Fibroblast of lung (primary cell): ENCODE results near the gene HSF4. TPM values are rescaled to one million over a fixed set of nuclear protein-coding genes. Genes with fewer than 3 reads are reported as not detected.

Experiments
- DNase-seq, 2 donors: peaks; one replicate each; pipeline versions ENCODE4 v3.0.0 to v3.0.0-alpha.2; 2010; ENCODE audit warnings: low read depth in 2 of 2
- H2AFZ ChIP-seq: 2 replicates; pipeline ENCODE4 v1.5.1; 2012; ENCODE audit warnings: low read length, control low read depth, inconsistent platforms
- H3K27ac ChIP-seq: 2 replicates; pipeline ENCODE4 v1.5.1; 2011; ENCODE audit warnings: low read length, control low read depth; ENCODE audit not compliant: insufficient read depth
- H3K27me3 ChIP-seq: 2 replicates; pipeline ENCODE4 v1.5.1; 2011; ENCODE audit warnings: mild to moderate bottlenecking, low read length; ENCODE audit not compliant: control insufficient read depth, insufficient read depth
- H3K36me3 ChIP-seq: 2 replicates; pipeline ENCODE4 v1.5.1; 2011; ENCODE audit warnings: low read length; ENCODE audit not compliant: control insufficient read depth, insufficient read depth
- H3K4me1 ChIP-seq: 2 replicates; pipeline ENCODE4 v1.5.1; 2011; ENCODE audit warnings: low read length; ENCODE audit not compliant: control insufficient read depth, insufficient read depth; ENCODE audit errors: extremely low read depth
- H3K4me2 ChIP-seq: 2 replicates; pipeline ENCODE4 v1.5.1; 2011; ENCODE audit warnings: low read length, control low read depth; ENCODE audit not compliant: insufficient read depth; ENCODE audit errors: extremely low read depth
- H3K4me3 ChIP-seq, 4 experiments: fragments of 200-600 bp in 1 of 4; sonication (generic) in 1 of 4; replicated peaks in 1 of 4; 2 replicates each; pipeline ENCODE4 v1.5.1; 2011 to 2016; ENCODE audit warnings: low read length in 4 of 4, low read depth in 3 of 4, mild to moderate bottlenecking in 3 of 4, control low read depth in 2 of 4, inconsistent platforms in 1 of 4, mixed read lengths in 1 of 4; ENCODE audit not compliant: insufficient read depth in 1 of 4; ENCODE audit errors: control extremely low read depth in 1 of 4
- H3K79me2 ChIP-seq: 2 replicates; pipeline ENCODE4 v1.5.1; 2012; ENCODE audit warnings: mild to moderate bottlenecking, low read length, inconsistent platforms; ENCODE audit not compliant: control insufficient read depth, insufficient read depth
- H3K9ac ChIP-seq: 2 replicates; pipeline ENCODE4 v1.5.1; 2011; ENCODE audit warnings: mild to moderate bottlenecking, low read length, control low read depth; ENCODE audit not compliant: insufficient read depth
- H3K9me3 ChIP-seq: 2 replicates; pipeline ENCODE4 v1.5.1; 2012; ENCODE audit warnings: low read depth, low read length; ENCODE audit not compliant: control insufficient read depth, insufficient read depth
- H4K20me1 ChIP-seq: 2 replicates; pipeline ENCODE4 v1.5.1; 2011; ENCODE audit warnings: low read length; ENCODE audit not compliant: control insufficient read depth, insufficient read depth; ENCODE audit errors: extremely low read depth
- CTCF ChIP-seq, 2 donors: IDR thresholded peaks in 1 of 2; conservative IDR thresholded peaks in 1 of 2; 1 replicate in 1 of 2; 2 replicates in 1 of 2; pipeline ENCODE4 v1.5.1; 2011 to 2012; ENCODE audit warnings: low read length in 2 of 2, control low read depth in 1 of 2, inconsistent platforms in 1 of 2, low read depth in 1 of 2, mild to moderate bottlenecking in 1 of 2
- EZH2 ChIP-seq: IDR thresholded peaks from 2 replicates; pipeline ENCODE4 v1.5.1; 2012; ENCODE audit warnings: low read length, control low read depth, mild to moderate bottlenecking; ENCODE audit errors: missing control alignments
- polyA plus RNA-seq, 2 donors: library from polyadenylated mRNA; depleted of rRNA in 1 of 2; stranded (reverse) in 1 of 2; unstranded in 1 of 2; fragments of >200 nt; gene quantifications; 2 replicates each; pipeline ENCODE4 v1.2.1, GENCODE V29; 2011 to 2012; ENCODE audit warnings: missing spikeins in 1 of 2
- total RNA-seq: library from RNA; depleted of rRNA; stranded (reverse); fragments of >200 nt; gene quantifications from 2 replicates; pipeline ENCODE4 v1.2.1, GENCODE V29; 2014

Gene HSF4
- total and polyA plus RNA-seq, 2 donors (not counting 1 experiment from before 2014, with no cell fraction given): 6.4 to 25.8 TPM

GRCh38 chr16:67137605-67138004 is 26.9 kb upstream of the HSF4 start:
- Histone ChIP-seq H3K4me2 (no peak overlapping the region), H3K27ac (no peak overlapping the region), H3K79me2 (no peaks in the 10 kb centered on the region), H3K4me3 (no peak overlapping the region), H4K20me1 (no peaks in the 10 kb centered on the region), H3K27me3 (no peaks in the 10 kb centered on the region), H3K36me3 (peaks cover 18% of the 10 kb centered on the region), H3K4me1 (no peaks in the 10 kb centered on the region), H3K9ac (no peak overlapping the region), H2AFZ (no peak overlapping the region), H3K9me3 (no peaks in the 10 kb centered on the region)
- DNase-seq: peak in 1 of 2 donors; percentile 45
- TF ChIP-seq EZH2 (no peak), CTCF (conservative IDR thresholded peaks at IDR 0.05 in 1 of 2, IDR thresholded peaks at IDR 0.05 in 1 of 2; ENCODE audit: low read depth in 1 of 2, low read length in 2 of 2) (no peak)

- TF ChIP-seq EZH2 (no peak), CTCF (conservative IDR thresholded peaks at IDR 0.05 in 1 of 2, IDR thresholded peaks at IDR 0.05 in 1 of 2; ENCODE audit: low read depth in 1 of 2, low read length in 2 of 2) (no peak)
- H3K4me1 ChIP-seq: no peaks in the 10 kb centered on the region
Observed at GRCh38 chr16:67141391-67141790, 23.2 kb upstream of the HSF4 start.

GRCh38 chr16:67142342-67142741 is 22.2 kb upstream of the HSF4 start:
- Histone ChIP-seq H3K4me2 (no peak overlapping the region), H3K79me2 (no peaks in the 10 kb centered on the region), H3K27ac (no peak overlapping the region), H2AFZ (no peak overlapping the region), H3K4me1 (no peaks in the 10 kb centered on the region), H3K9me3 (no peaks in the 10 kb centered on the region), H3K4me3 (no peak overlapping the region), H3K9ac (no peak overlapping the region), H3K27me3 (no peaks in the 10 kb centered on the region), H4K20me1 (no peaks in the 10 kb centered on the region), H3K36me3 (peaks cover 26% of the 10 kb centered on the region)
- no peak for DNase-seq
- TF ChIP-seq EZH2 (no peak), CTCF (conservative IDR thresholded peaks at IDR 0.05 in 1 of 2, IDR thresholded peaks at IDR 0.05 in 1 of 2; ENCODE audit: low read depth in 1 of 2, low read length in 2 of 2) (no peak)

More at GRCh38 chr16:67141391-67141790, 23.2 kb upstream of the HSF4 start:
- H4K20me1 ChIP-seq: no peaks in the 10 kb centered on the region
- H2AFZ ChIP-seq: no peak overlapping the region
- peaks cover 20% of the 10 kb centered on the region for H3K36me3 ChIP-seq
- H3K9ac ChIP-seq: no peak overlapping the region
- H3K27me3 ChIP-seq: no peaks in the 10 kb centered on the region
- H3K79me2 ChIP-seq: no peaks in the 10 kb centered on the region
- no peak overlapping the region for H3K4me2 ChIP-seq
- no peak for DNase-seq
- H3K4me3 ChIP-seq: no peak overlapping the region
- no peak overlapping the region for H3K27ac ChIP-seq
- H3K9me3 ChIP-seq: no peaks in the 10 kb centered on the region
